Activated effector memory CD4-positive, alpha-beta T cell treated with Interleukin-2 at 50 U/mL for 16 hours (primary cell): ENCODE data around the gene JAZF1.

ENCODE experiments used
- DNase-seq: peaks from one replicate; pipeline ENCODE4 v3.0.0-alpha.2; 2020

Gene JAZF1

GRCh38 chr7:28096713-28097112, 83.9 kb downstream of the JAZF1 start:
- no peak for DNase-seq

- DNase-seq: no peak
These were observed 85.4 kb downstream of the JAZF1 start for GRCh38 chr7:28095231-28095630.

GRCh38 chr7:28093623-28094232, 86.9 kb downstream of the JAZF1 start:
- no peak for DNase-seq

GRCh38 chr7:28091190-28091589, 89.4 kb downstream of the JAZF1 start:
- no peak for DNase-seq

- DNase-seq: no peak
These were observed 91.5 kb downstream of the JAZF1 start for GRCh38 chr7:28088901-28089714.

GRCh38 chr7:28088032-28088431, 92.6 kb downstream of the JAZF1 start:
- DNase-seq: no peak

- no peak for DNase-seq
These were observed 94.4 kb downstream of the JAZF1 start for GRCh38 chr7:28086198-28086597.

- DNase-seq: no peak
These were observed 96.3 kb downstream of the JAZF1 start for GRCh38 chr7:28083998-28084985.

- DNase-seq: no peak
These were observed 97.2 kb downstream of the JAZF1 start for GRCh38 chr7:28083164-28083997.

- DNase-seq: no peak
These were observed 98.5 kb downstream of the JAZF1 start for GRCh38 chr7:28082071-28082470.

- DNase-seq: no peak
These were observed 99.6 kb downstream of the JAZF1 start for GRCh38 chr7:28081016-28081415.

GRCh38 chr7:28078036-28078901, 102.3 kb downstream of the JAZF1 start:
- DNase-seq: no peak

GRCh38 chr7:28077616-28078015, 103.0 kb downstream of the JAZF1 start:
- DNase-seq: no peak

- no peak for DNase-seq
These were observed 104.0 kb downstream of the JAZF1 start for GRCh38 chr7:28076423-28077200.

- DNase-seq: no peak
These were observed 104.8 kb downstream of the JAZF1 start for GRCh38 chr7:28075674-28076358.

GRCh38 chr7:28072876-28073514, 107.6 kb downstream of the JAZF1 start:
- DNase-seq: no peak

GRCh38 chr7:28071570-28071969, 109.0 kb downstream of the JAZF1 start:
- no peak for DNase-seq

- no peak for DNase-seq
These were observed 110.1 kb downstream of the JAZF1 start for GRCh38 chr7:28070297-28071055.

- no peak for DNase-seq
These were observed 110.8 kb downstream of the JAZF1 start for GRCh38 chr7:28069807-28070206.
